ENCODE data around the gene CNN3. TPM values are rescaled to one million over a fixed set of nuclear protein-coding genes. Genes with fewer than 3 reads are reported as not detected.

CNN3 gene
- total and polyA plus RNA-seq, 3 donors from 2014 or later: 45.9 to 114 (median 61.4) TPM

DNA sequence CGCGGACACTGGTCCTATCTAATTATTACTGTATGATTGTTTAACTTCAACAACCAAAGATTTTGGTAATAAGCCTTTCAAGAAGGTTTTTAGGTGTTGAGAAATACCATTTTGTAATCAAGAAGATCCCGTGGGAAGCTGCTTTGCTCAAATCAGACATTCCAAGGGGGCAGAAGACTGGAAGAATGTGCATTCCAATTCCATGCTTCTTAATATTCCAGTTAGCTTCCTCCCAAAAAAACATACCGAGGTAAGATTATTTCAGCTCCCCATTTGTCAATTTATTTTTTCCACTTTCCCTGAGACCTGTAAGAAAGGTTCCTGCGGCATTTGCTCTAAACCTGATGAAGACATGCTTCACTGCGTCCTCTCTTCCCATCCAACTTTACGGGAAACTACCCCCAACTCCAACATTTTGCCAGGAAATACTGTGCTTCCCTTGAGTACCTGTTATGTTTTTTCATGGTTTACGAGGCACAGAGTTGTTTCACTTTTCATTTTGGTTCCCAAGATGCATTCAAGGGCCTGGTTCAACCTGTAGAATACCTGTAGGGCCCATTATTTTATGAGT, 4.1 kb downstream of the CNN3 start:
- Histone ChIP-seq H3K27ac (peak overlapping the region in 1 of 2 donors; percentile 48), H3K4me1 (no peaks in the 10 kb centered on the region), H3K4me3 (no peak overlapping the region), H3K9me3 (no peaks in the 10 kb centered on the region), H3K27me3 (no peaks in the 10 kb centered on the region), H3K36me3 (ENCODE audit: low read depth, missing control alignments) (no peaks in the 10 kb centered on the region)
- WGBS, 2 donors: 67 to 71% methylated on average over 8 of the region's 8 CpGs
- no peak for DNase-seq
- TF ChIP-seq POLR2A (IDR thresholded peaks at IDR 0.05): no peak
- TF ChIP-seq, protein P1, sequence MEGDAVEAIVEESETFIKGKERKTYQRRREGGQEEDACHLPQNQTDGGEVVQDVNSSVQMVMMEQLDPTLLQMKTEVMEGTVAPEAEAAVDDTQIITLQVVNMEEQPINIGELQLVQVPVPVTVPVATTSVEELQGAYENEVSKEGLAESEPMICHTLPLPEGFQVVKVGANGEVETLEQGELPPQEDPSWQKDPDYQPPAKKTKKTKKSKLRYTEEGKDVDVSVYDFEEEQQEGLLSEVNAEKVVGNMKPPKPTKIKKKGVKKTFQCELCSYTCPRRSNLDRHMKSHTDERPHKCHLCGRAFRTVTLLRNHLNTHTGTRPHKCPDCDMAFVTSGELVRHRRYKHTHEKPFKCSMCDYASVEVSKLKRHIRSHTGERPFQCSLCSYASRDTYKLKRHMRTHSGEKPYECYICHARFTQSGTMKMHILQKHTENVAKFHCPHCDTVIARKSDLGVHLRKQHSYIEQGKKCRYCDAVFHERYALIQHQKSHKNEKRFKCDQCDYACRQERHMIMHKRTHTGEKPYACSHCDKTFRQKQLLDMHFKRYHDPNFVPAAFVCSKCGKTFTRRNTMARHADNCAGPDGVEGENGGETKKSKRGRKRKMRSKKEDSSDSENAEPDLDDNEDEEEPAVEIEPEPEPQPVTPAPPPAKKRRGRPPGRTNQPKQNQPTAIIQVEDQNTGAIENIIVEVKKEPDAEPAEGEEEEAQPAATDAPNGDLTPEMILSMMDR (IDR thresholded peaks at IDR 0.05): no peak
- intact Hi-C loops (cut with DNase I; ENCODE audit: low total_unique reads): loop anchor here (10.0 kb wide), 1 partner anchor 112 kb away; no protein-coding TSS in a partner anchor

DNA sequence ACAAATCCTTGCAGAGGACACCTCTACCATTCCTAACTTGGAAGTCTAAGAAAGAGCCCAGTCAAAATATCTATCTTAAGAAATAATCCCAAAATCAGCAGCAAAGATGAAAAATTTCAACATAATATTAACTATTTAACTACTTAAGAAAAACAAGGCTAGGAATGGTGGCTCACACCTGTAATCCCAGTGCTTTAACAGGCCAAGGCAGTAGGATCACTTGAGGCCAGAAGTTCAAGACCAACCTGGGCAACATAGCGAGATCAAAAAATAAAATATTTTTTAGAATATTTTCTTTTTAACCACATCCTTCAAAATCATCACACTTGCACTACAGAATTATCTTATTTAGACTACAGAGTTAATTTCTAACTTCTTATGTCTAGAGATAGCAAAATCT, 4.9 kb downstream of the CNN3 start:
- no peaks in the 10 kb centered on the region for H3K9me3 ChIP-seq
- WGBS, 2 donors: 90 to 92% methylated on average over 1 of the region's 1 CpG
- no peaks in the 10 kb centered on the region for H3K27me3 ChIP-seq
- TF ChIP-seq, protein P1 (IDR thresholded peaks at IDR 0.05): no peak
- TF ChIP-seq POLR2A (IDR thresholded peaks at IDR 0.05): no peak
- no peak overlapping the region for H3K27ac ChIP-seq
- no peak for DNase-seq
- no peak overlapping the region for H3K4me3 ChIP-seq
- intact Hi-C loops (cut with DNase I; ENCODE audit: low total_unique reads): loop anchor here (10.0 kb wide), 1 partner anchor 113 kb away; no protein-coding TSS in a partner anchor
- H3K4me1 ChIP-seq: no peaks in the 10 kb centered on the region
- no peaks in the 10 kb centered on the region for H3K36me3 ChIP-seq (ENCODE audit: low read depth, missing control alignments)

DNA sequence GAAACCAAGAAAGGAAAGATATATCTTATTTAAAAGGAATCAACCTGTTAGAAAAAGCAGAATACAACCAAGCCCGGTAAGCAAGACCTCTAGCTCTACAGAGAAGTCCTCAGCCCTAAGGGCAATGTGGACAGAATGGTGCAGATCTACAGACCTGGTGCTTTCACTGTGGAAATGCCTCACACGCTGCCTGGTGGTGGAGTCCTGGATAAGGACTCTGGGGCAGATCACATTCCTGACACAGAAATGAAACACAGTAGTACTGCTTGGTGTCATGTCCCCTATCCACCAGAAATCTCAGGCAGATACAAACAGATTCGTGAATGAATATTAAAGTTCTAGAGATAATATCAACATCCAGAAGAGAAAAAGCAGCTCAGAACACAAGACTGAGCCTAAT, 6.8 kb downstream of the CNN3 start:
- intact Hi-C loops (cut with DNase I; ENCODE audit: low total_unique reads): loop anchor here (10.0 kb wide), 1 partner anchor 115 kb away; no protein-coding TSS in a partner anchor
- H3K36me3 ChIP-seq (ENCODE audit: low read depth, missing control alignments): no peaks in the 10 kb centered on the region
- H3K27ac ChIP-seq: no peak overlapping the region
- no peak for TF ChIP-seq POLR2A (IDR thresholded peaks at IDR 0.05)
- TF ChIP-seq, protein P1 (IDR thresholded peaks at IDR 0.05): no peak
- H3K9me3 ChIP-seq: no peaks in the 10 kb centered on the region
- no peaks in the 10 kb centered on the region for H3K27me3 ChIP-seq
- no peaks in the 10 kb centered on the region for H3K4me1 ChIP-seq
- DNase-seq: no peak
- H3K4me3 ChIP-seq: no peak overlapping the region
- 61 to 71% methylated on average over 3 of the region's 3 CpGs for WGBS, 2 donors

DNA sequence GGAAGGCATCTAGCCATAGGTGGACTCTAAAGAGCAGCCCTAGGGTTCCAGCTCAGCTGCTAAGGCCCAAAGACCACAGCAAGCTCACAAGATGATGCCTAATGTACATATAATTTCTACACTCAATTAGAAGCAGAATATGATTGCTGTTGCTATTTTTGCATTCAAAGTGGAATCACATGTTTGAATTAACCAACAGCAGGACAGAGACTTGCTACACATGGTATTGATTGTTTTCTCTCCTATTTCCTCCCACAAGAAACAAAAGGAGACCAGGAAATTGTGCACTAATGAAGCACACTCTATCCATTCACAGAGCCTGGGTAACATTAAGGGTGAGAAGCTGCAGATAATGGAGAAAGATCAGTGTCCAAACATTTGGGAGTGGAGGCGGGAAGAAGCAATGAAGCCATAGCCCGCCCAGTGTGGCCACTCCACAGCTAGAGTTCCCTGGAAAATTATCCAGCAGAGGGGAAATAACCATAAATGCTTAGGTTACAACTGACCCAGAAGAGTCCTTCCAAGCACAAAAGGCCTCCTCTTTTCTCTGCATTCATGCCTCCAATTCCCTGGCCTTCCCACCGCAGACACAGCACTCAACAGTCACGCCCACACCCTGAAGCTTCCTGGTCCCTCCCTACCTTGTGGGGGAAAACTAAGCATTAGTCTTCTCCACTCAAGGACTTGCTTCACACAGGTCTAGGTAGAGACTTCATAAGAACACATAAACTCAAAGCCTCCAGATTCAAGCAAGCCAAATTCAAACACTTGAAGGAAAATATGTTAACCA, 7.5 kb downstream of the CNN3 start:
- H3K36me3 ChIP-seq (ENCODE audit: low read depth, missing control alignments): no peaks in the 10 kb centered on the region
- no peaks in the 10 kb centered on the region for H3K9me3 ChIP-seq
- H3K27ac ChIP-seq: no peak overlapping the region
- TF ChIP-seq POLR2A (IDR thresholded peaks at IDR 0.05): no peak
- TF ChIP-seq, protein P1 (IDR thresholded peaks at IDR 0.05): no peak
- no peak for DNase-seq
- H3K27me3 ChIP-seq: no peaks in the 10 kb centered on the region
- 75 to 79% methylated on average over 4 of the region's 4 CpGs for WGBS, 2 donors
- H3K4me3 ChIP-seq: no peak overlapping the region
- no peaks in the 10 kb centered on the region for H3K4me1 ChIP-seq
- intact Hi-C loops (cut with DNase I; ENCODE audit: low total_unique reads): loop anchor here (10.0 kb wide), 1 partner anchor 115 kb away; no protein-coding TSS in a partner anchor
